Prostate gland (tissue), 2 donors: ENCODE data around the gene DNMT3A. TPM values are rescaled to one million over a fixed set of nuclear protein-coding genes. Genes with fewer than 3 reads are reported as not detected.

ENCODE experiments used
- DNase-seq: peaks from one replicate; pipeline ENCODE4 v3.0.0-alpha.2; 2019; ENCODE audit warnings: low spot score
- H3K27ac ChIP-seq, 2 donors: fragments of 200-600 bp; sonication (generic); 2 replicates each; pipeline ENCODE4 v1.5.1; 2017 to 2019
- H3K27me3 ChIP-seq: fragments of 200-600 bp; sonication (generic); replicated peaks from 2 replicates; pipeline ENCODE4 v1.5.1; 2019; ENCODE audit not compliant: insufficient read depth
- H3K36me3 ChIP-seq, 2 donors: fragments of 200-600 bp; sonication (generic); 1 replicate in 1 of 2; 2 replicates in 1 of 2; pipeline versions ENCODE4 v1.5.1 to v1.8.1; 2017 to 2019
- H3K4me1 ChIP-seq: fragments of 200-600 bp; sonication (generic); replicated peaks from 2 replicates; pipeline ENCODE4 v1.5.1; 2019
- H3K4me3 ChIP-seq, 2 donors: fragments of 200-600 bp; sonication (generic); 2 replicates each; pipeline ENCODE4 v1.5.1; 2017 to 2019
- H3K9me3 ChIP-seq: fragments of 200-600 bp; sonication (generic); 2 replicates; pipeline ENCODE4 v1.5.1; 2017
- POLR2A ChIP-seq: fragments of 450-650 bp; IDR thresholded peaks from one replicate; pipeline ENCODE4 v1.6.1; 2016; ENCODE audit warnings: antibody characterized with exemption, mild to moderate bottlenecking
- POLR2AphosphoS5 ChIP-seq: sonication (generic); formaldehyde crosslinking; IDR thresholded peaks from one replicate; pipeline ENCODE4 v1.6.1; 2017; ENCODE audit warnings: antibody characterized with exemption
- WGBS: methylation state at CpG from one replicate; pipeline ENCODE4 v1.1.5; 2018; 5-methylcytosine and 5-hydroxymethylcytosine counted together
- intact Hi-C: fragments of 100-400 bp; cut with DNase I; formaldehyde crosslinking; loops from one replicate; pipeline ENCODE4 v1.14.2; 2022
- total RNA-seq, 2 donors: library from RNA; depleted of rRNA; stranded (reverse); fragments of >200 nt; gene quantifications; one replicate each; pipeline ENCODE4 v1.1.0, GENCODE V29; 2016
- TF ChIP-seq, protein P1 (sequence below), 4 experiments: fragments of 200-600 bp in 2 of 4; fragments of 450-650 bp in 2 of 4; sonication (generic) in 2 of 4; IDR thresholded peaks; 1 replicate in 3 of 4; 2 replicates in 1 of 4; pipeline ENCODE4 v1.5.1; 2016 to 2019; ENCODE audit warnings: antibody characterized with exemption in 4 of 4, mild to moderate bottlenecking in 2 of 4, moderate library complexity in 2 of 4

DNMT3A gene
- total RNA-seq, 2 donors from 2014 or later = 8.7 to 28.2 TPM

DNA sequence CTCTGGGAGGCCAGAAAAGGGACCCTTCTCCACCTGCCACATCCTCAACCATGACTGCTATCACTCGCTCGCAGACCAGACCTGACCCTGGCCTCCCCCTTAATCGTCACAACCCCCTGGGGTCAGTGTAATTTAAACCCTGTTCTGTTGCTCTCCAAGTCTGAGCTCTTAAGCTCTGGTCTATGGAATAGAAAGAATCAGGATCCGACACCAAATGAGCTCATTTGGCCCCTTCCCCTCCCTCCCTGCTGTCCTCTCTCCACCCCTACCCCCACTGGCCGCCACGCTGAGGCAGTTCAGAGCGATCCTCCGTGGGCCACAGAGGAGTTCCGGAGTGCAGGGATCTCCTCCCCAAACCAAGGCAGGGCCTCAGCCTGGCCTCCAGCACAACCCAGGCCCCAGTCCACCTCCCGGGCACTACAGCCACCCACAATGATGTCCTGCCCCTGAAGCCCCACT is 5.3 kb downstream of the DNMT3A start:
- 54% methylated on average over 10 of the region's 10 CpGs for WGBS
- peaks cover 5% of the 10 kb centered on the region for H3K4me1 ChIP-seq

GRCh38 chr2:25335971-25336370 is 5.8 kb downstream of the DNMT3A start:
- H3K9me3 ChIP-seq = no peaks in the 10 kb centered on the region
- intact Hi-C loops = no loop called here
- no peak for DNase-seq
- H3K27me3 ChIP-seq = no peaks in the 10 kb centered on the region
- H3K4me3 ChIP-seq = no peak overlapping the region
- H3K36me3 ChIP-seq = no peaks in the 10 kb centered on the region
- no peak for TF ChIP-seq POLR2AphosphoS5
- TF ChIP-seq, protein P1, sequence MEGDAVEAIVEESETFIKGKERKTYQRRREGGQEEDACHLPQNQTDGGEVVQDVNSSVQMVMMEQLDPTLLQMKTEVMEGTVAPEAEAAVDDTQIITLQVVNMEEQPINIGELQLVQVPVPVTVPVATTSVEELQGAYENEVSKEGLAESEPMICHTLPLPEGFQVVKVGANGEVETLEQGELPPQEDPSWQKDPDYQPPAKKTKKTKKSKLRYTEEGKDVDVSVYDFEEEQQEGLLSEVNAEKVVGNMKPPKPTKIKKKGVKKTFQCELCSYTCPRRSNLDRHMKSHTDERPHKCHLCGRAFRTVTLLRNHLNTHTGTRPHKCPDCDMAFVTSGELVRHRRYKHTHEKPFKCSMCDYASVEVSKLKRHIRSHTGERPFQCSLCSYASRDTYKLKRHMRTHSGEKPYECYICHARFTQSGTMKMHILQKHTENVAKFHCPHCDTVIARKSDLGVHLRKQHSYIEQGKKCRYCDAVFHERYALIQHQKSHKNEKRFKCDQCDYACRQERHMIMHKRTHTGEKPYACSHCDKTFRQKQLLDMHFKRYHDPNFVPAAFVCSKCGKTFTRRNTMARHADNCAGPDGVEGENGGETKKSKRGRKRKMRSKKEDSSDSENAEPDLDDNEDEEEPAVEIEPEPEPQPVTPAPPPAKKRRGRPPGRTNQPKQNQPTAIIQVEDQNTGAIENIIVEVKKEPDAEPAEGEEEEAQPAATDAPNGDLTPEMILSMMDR (IDR thresholded peaks at IDR 0.05) = no peak
- no peak for TF ChIP-seq POLR2A
- 54% methylated on average over 6 of the region's 6 CpGs for WGBS
- H3K27ac ChIP-seq = no peak overlapping the region
- H3K4me1 ChIP-seq = peaks cover 5% of the 10 kb centered on the region

More for the DNA sequence above, 5.3 kb downstream of the DNMT3A start:
- Histone ChIP-seq H3K27ac (no peak overlapping the region), H3K27me3 (no peaks in the 10 kb centered on the region), H3K36me3 (no peaks in the 10 kb centered on the region), H3K9me3 (no peaks in the 10 kb centered on the region), H3K4me3 (no peak overlapping the region)
- TF ChIP-seq, protein P1 (IDR thresholded peaks at IDR 0.05) = no peak
- TF ChIP-seq POLR2AphosphoS5 = no peak
- TF ChIP-seq POLR2A = no peak
- DNase-seq = no peak
- intact Hi-C loops = no loop called here

GRCh38 chr2:25335204-25335603 is 6.5 kb downstream of the DNMT3A start:
- H3K4me1 ChIP-seq = peaks cover 4% of the 10 kb centered on the region
- no peak overlapping the region for H3K27ac ChIP-seq
- H3K36me3 ChIP-seq = no peaks in the 10 kb centered on the region
- no peak overlapping the region for H3K4me3 ChIP-seq
- intact Hi-C loops = no loop called here
- no peaks in the 10 kb centered on the region for H3K9me3 ChIP-seq
- WGBS = 73% methylated on average over 8 of the region's 8 CpGs
- H3K27me3 ChIP-seq = no peaks in the 10 kb centered on the region
- DNase-seq = no peak
- TF ChIP-seq POLR2AphosphoS5 = no peak
- TF ChIP-seq, protein P1 (IDR thresholded peaks at IDR 0.05) = no peak
- TF ChIP-seq POLR2A = no peak

GRCh38 chr2:25334482-25334881 is 7.2 kb downstream of the DNMT3A start:
- no peaks in the 10 kb centered on the region for H3K4me1 ChIP-seq
- TF ChIP-seq, protein P1 (IDR thresholded peaks at IDR 0.05) = no peak
- TF ChIP-seq POLR2A (no peak), POLR2AphosphoS5 (no peak)

GRCh38 chr2:25333981-25334380 is 7.7 kb downstream of the DNMT3A start:
- no peak for DNase-seq
- TF ChIP-seq, protein P1 (IDR thresholded peaks at IDR 0.05) = no peak
- TF ChIP-seq POLR2AphosphoS5 = no peak
- no peak for TF ChIP-seq POLR2A
- Histone ChIP-seq H3K27me3 (no peaks in the 10 kb centered on the region), H3K27ac (no peak overlapping the region), H3K36me3 (no peaks in the 10 kb centered on the region), H3K4me1 (no peaks in the 10 kb centered on the region), H3K9me3 (no peaks in the 10 kb centered on the region), H3K4me3 (no peak overlapping the region)
- intact Hi-C loops = no loop called here
- WGBS = 62% methylated on average over 4 of the region's 4 CpGs

More at GRCh38 chr2:25334482-25334881, 7.2 kb downstream of the DNMT3A start:
- Histone ChIP-seq H3K9me3 (no peaks in the 10 kb centered on the region), H3K4me3 (no peak overlapping the region), H3K27ac (no peak overlapping the region), H3K36me3 (no peaks in the 10 kb centered on the region), H3K27me3 (no peaks in the 10 kb centered on the region)
- 89% methylated on average over 8 of the region's 8 CpGs for WGBS
- no peak for DNase-seq
- intact Hi-C loops = no loop called here
